T-helper 17 cell (primary cell): ENCODE data around the gene PLA2G6. TPM values are rescaled to one million over a fixed set of nuclear protein-coding genes. Genes with fewer than 3 reads are reported as not detected.

Experiments used
- ATAC-seq: fragments of 150-1000 bp; cut with Tn5 transposase; 2 replicates; pipeline ENCODE4 v1.10.0; 2021; ENCODE audit warnings: mild to moderate bottlenecking, moderate library complexity
- DNase-seq, 3 donors: peaks; one replicate each; pipeline versions ENCODE4 v3.0.0 to v3.0.0-alpha.2; 2020 to 2021
- H3K9me3 ChIP-seq: one replicate; pipeline ENCODE4 v1.7.0; 2013; ENCODE audit warnings: low read length, mild to moderate bottlenecking; ENCODE audit not compliant: control insufficient read depth, poor library complexity, severe bottlenecking
- H3K27ac Mint-ChIP-seq: one replicate; pipeline ENCODE4 v1.8.0; 2022; ENCODE audit warnings: mild to moderate bottlenecking, moderate library complexity, mixed read lengths
- H3K27me3 Mint-ChIP-seq: one replicate; pipeline ENCODE4 v1.8.0; 2022; ENCODE audit warnings: mixed read lengths
- H3K36me3 Mint-ChIP-seq: one replicate; pipeline ENCODE4 v1.8.0; 2022; ENCODE audit warnings: low read depth, mixed read lengths
- H3K4me1 Mint-ChIP-seq: one replicate; pipeline ENCODE4 v1.8.0; 2022; ENCODE audit warnings: mild to moderate bottlenecking, mixed read lengths
- H3K4me3 Mint-ChIP-seq: one replicate; pipeline ENCODE4 v1.8.0; 2022; ENCODE audit warnings: mild to moderate bottlenecking, moderate library complexity, mixed read lengths
- total RNA-seq, 4 donors: library from RNA in 2 of 4; stranded (reverse) in 2 of 4; gene quantifications; one replicate each; pipeline ENCODE4 v1.2.3 and lab custom pipeline; 2022 to 2026

PLA2G6 gene
- total RNA-seq, 2 donors from 2014 or later: 72.2 to 91.4 TPM

- DNase-seq (no peak), ATAC-seq (no peak)
- Mint-ChIP-seq H3K4me1 (peaks cover 40% of the 10 kb centered on the region), H3K4me3 (peak overlapping the region; percentile 57), H3K27me3 (no peaks in the 10 kb centered on the region), H3K36me3 (no peaks in the 10 kb centered on the region), H3K27ac (peak overlapping the region; percentile 95)
- H3K9me3 ChIP-seq: no peaks in the 10 kb centered on the region
Observed at GRCh38 chr22:38220653-38221386, 39.2 kb upstream of the PLA2G6 start.

- no peaks in the 10 kb centered on the region for H3K36me3 Mint-ChIP-seq
- peaks cover 39% of the 10 kb centered on the region for H3K4me1 Mint-ChIP-seq
- H3K4me3 Mint-ChIP-seq: no peak overlapping the region
- DNase-seq: no peak
- H3K27me3 Mint-ChIP-seq: no peaks in the 10 kb centered on the region
- ATAC-seq: no peak
- H3K27ac Mint-ChIP-seq: peak overlapping the region; percentile 95
- no peaks in the 10 kb centered on the region for H3K9me3 ChIP-seq
Observed at GRCh38 chr22:38220163-38220562, 38.5 kb upstream of the PLA2G6 start.

- H3K27ac Mint-ChIP-seq: peak overlapping the region; percentile 95
Observed at GRCh38 chr22:38219632-38220031, 38.0 kb upstream of the PLA2G6 start.

GRCh38 chr22:38218661-38219622, 37.3 kb upstream of the PLA2G6 start:
- no peaks in the 10 kb centered on the region for H3K9me3 ChIP-seq
- DNase-seq: peak; percentile 55 to 60 (median 57)
- H3K27me3 Mint-ChIP-seq: no peaks in the 10 kb centered on the region
- peak; percentile 67 for ATAC-seq
- H3K27ac Mint-ChIP-seq: peak overlapping the region; percentile 95
- no peaks in the 10 kb centered on the region for H3K36me3 Mint-ChIP-seq
- peak overlapping the region; percentile 73 for H3K4me3 Mint-ChIP-seq
- H3K4me1 Mint-ChIP-seq: peaks cover 42% of the 10 kb centered on the region

More at GRCh38 chr22:38219632-38220031, 38.0 kb upstream of the PLA2G6 start:
- H3K36me3 Mint-ChIP-seq: no peaks in the 10 kb centered on the region
- H3K9me3 ChIP-seq: no peaks in the 10 kb centered on the region
- no peak for DNase-seq
- peak overlapping the region; percentile 73 for H3K4me3 Mint-ChIP-seq
- H3K27me3 Mint-ChIP-seq: no peaks in the 10 kb centered on the region
- no peak for ATAC-seq
- H3K4me1 Mint-ChIP-seq: peaks cover 42% of the 10 kb centered on the region

GRCh38 chr22:38215156-38216038, 33.8 kb upstream of the PLA2G6 start:
- no peak for DNase-seq
- Mint-ChIP-seq H3K36me3 (no peaks in the 10 kb centered on the region), H3K4me3 (peak overlapping the region; percentile 60), H3K27ac (peak overlapping the region; percentile 81), H3K27me3 (no peaks in the 10 kb centered on the region), H3K4me1 (peaks cover 33% of the 10 kb centered on the region)
- no peak for ATAC-seq
- no peaks in the 10 kb centered on the region for H3K9me3 ChIP-seq

GRCh38 chr22:38214302-38215056, 32.8 kb upstream of the PLA2G6 start:
- Mint-ChIP-seq H3K27me3 (no peaks in the 10 kb centered on the region), H3K27ac (peak overlapping the region; percentile 81), H3K36me3 (no peaks in the 10 kb centered on the region), H3K4me1 (peaks cover 28% of the 10 kb centered on the region), H3K4me3 (peak overlapping the region; percentile 61)
- ATAC-seq: peak; percentile 72
- peak; percentile 67 to 81 (median 72) for DNase-seq
- H3K9me3 ChIP-seq: no peaks in the 10 kb centered on the region

GRCh38 chr22:38213990-38214301, 32.3 kb upstream of the PLA2G6 start:
- Mint-ChIP-seq H3K4me1 (peaks cover 24% of the 10 kb centered on the region), H3K4me3 (peak overlapping the region; percentile 61), H3K36me3 (no peaks in the 10 kb centered on the region), H3K27me3 (no peaks in the 10 kb centered on the region), H3K27ac (peak overlapping the region; percentile 54)
- DNase-seq (no peak), ATAC-seq (no peak)
- no peaks in the 10 kb centered on the region for H3K9me3 ChIP-seq

- peak overlapping the region; percentile 87 for H3K4me3 Mint-ChIP-seq
- no peaks in the 10 kb centered on the region for H3K9me3 ChIP-seq
- ATAC-seq: no peak
- H3K27me3 Mint-ChIP-seq: no peaks in the 10 kb centered on the region
- H3K4me1 Mint-ChIP-seq: peaks cover 23% of the 10 kb centered on the region
- peak overlapping the region; percentile 70 for H3K27ac Mint-ChIP-seq
- H3K36me3 Mint-ChIP-seq: no peaks in the 10 kb centered on the region
- no peak for DNase-seq
Observed at GRCh38 chr22:38213319-38213989, 31.8 kb upstream of the PLA2G6 start.

GRCh38 chr22:38212442-38212841, 30.8 kb upstream of the PLA2G6 start:
- H3K27me3 Mint-ChIP-seq: no peaks in the 10 kb centered on the region
- no peaks in the 10 kb centered on the region for H3K36me3 Mint-ChIP-seq
- DNase-seq (no peak), ATAC-seq (no peak)
- H3K27ac Mint-ChIP-seq: peak overlapping the region; percentile 70
- no peak overlapping the region for H3K4me3 Mint-ChIP-seq
- no peaks in the 10 kb centered on the region for H3K9me3 ChIP-seq
- H3K4me1 Mint-ChIP-seq: peaks cover 15% of the 10 kb centered on the region

- H3K27me3 Mint-ChIP-seq: no peaks in the 10 kb centered on the region
- no peak for ATAC-seq
- no peaks in the 10 kb centered on the region for H3K36me3 Mint-ChIP-seq
- H3K27ac Mint-ChIP-seq: peak overlapping the region; percentile 59
- H3K4me1 Mint-ChIP-seq: peaks cover 15% of the 10 kb centered on the region
- H3K4me3 Mint-ChIP-seq: no peak overlapping the region
- DNase-seq: no peak
- H3K9me3 ChIP-seq: no peaks in the 10 kb centered on the region
Observed at GRCh38 chr22:38211556-38211955, 29.9 kb upstream of the PLA2G6 start.

GRCh38 chr22:38208551-38208968, 26.9 kb upstream of the PLA2G6 start:
- no peak for DNase-seq
- Mint-ChIP-seq H3K4me3 (peak overlapping the region; percentile 25), H3K27ac (no peak overlapping the region), H3K36me3 (no peaks in the 10 kb centered on the region), H3K27me3 (no peaks in the 10 kb centered on the region), H3K4me1 (peaks cover 24% of the 10 kb centered on the region)
- ATAC-seq: no peak
- no peaks in the 10 kb centered on the region for H3K9me3 ChIP-seq

- ATAC-seq: no peak
- Mint-ChIP-seq H3K4me3 (no peak overlapping the region), H3K27ac (no peak overlapping the region), H3K36me3 (no peaks in the 10 kb centered on the region), H3K4me1 (peaks cover 20% of the 10 kb centered on the region), H3K27me3 (no peaks in the 10 kb centered on the region)
- DNase-seq: no peak
- no peaks in the 10 kb centered on the region for H3K9me3 ChIP-seq
Observed at GRCh38 chr22:38207898-38208432, 26.3 kb upstream of the PLA2G6 start.
